Keratinocyte (primary cell): ENCODE results near the gene ACER3. TPM values are rescaled to one million over a fixed set of nuclear protein-coding genes. Genes with fewer than 3 reads are reported as not detected.

ENCODE experiments used
- DNase-seq: peaks from one replicate; pipeline ENCODE4 v3.0.0-alpha.2; 2011; ENCODE audit warnings: low read depth, missing footprints, low spot score
- FAIRE-seq: peaks from 2 replicates; lab custom pipeline; 2011; peaks lifted over from hg19 to GRCh38; lab: Jason Lieb, UNC
- H2AFZ ChIP-seq: 2 replicates; pipeline ENCODE4 v1.6.0; 2012; ENCODE audit warnings: low read length, control low read depth, inconsistent platforms; ENCODE audit not compliant: control insufficient read depth
- H3K27ac ChIP-seq: 2 replicates; pipeline ENCODE4 v1.5.1; 2011; ENCODE audit warnings: low read length; ENCODE audit not compliant: control insufficient read depth, insufficient read depth
- H3K27me3 ChIP-seq: 3 replicates; pipeline ENCODE4 v1.6.0; 2011; ENCODE audit warnings: low read length; ENCODE audit not compliant: control insufficient read depth, insufficient read depth; ENCODE audit errors: extremely low read depth
- H3K36me3 ChIP-seq, 2 experiments: 2 replicates in 1 of 2; 3 replicates in 1 of 2; pipeline ENCODE4 v1.5.1; 2011; ENCODE audit warnings: low read length in 2 of 2, mild to moderate bottlenecking in 1 of 2; ENCODE audit not compliant: control insufficient read depth in 2 of 2, insufficient read depth in 2 of 2; ENCODE audit errors: extremely low read depth in 1 of 2
- H3K4me1 ChIP-seq: 3 replicates; pipeline ENCODE4 v1.5.1; 2011; ENCODE audit warnings: low read length; ENCODE audit not compliant: control insufficient read depth, insufficient read depth; ENCODE audit errors: extremely low read depth
- H3K4me2 ChIP-seq: 3 replicates; pipeline ENCODE4 v1.6.0; 2011; ENCODE audit warnings: low read depth, low read length; ENCODE audit not compliant: control insufficient read depth, insufficient read depth; ENCODE audit errors: extremely low read depth
- H3K4me3 ChIP-seq, 3 experiments: fragments of 200-600 bp in 1 of 3; sonication (generic) in 1 of 3; 2 replicates in 2 of 3; 3 replicates in 1 of 3; pipeline ENCODE4 v1.5.1; 2011 to 2016; ENCODE audit warnings: low read length in 3 of 3, mild to moderate bottlenecking in 3 of 3, control low read depth in 2 of 3, inconsistent platforms in 1 of 3, low read depth in 1 of 3, mixed read lengths in 1 of 3, mixed run types in 1 of 3, moderate library complexity in 1 of 3; ENCODE audit not compliant: control insufficient read depth in 2 of 3, insufficient read depth in 2 of 3; ENCODE audit errors: extremely low read depth in 1 of 3
- H3K79me2 ChIP-seq: 2 replicates; pipeline ENCODE4 v1.6.0; 2012; ENCODE audit warnings: low read length; ENCODE audit not compliant: control insufficient read depth, insufficient read depth
- H3K9ac ChIP-seq: 3 replicates; pipeline ENCODE4 v1.6.0; 2011; ENCODE audit warnings: low read length; ENCODE audit not compliant: control insufficient read depth, insufficient read depth; ENCODE audit errors: extremely low read depth
- H3K9me1 ChIP-seq: 3 replicates; pipeline ENCODE4 v1.6.0; 2011; ENCODE audit warnings: low read length; ENCODE audit not compliant: control insufficient read depth, insufficient read depth; ENCODE audit errors: extremely low read depth
- H3K9me3 ChIP-seq: 2 replicates; pipeline ENCODE4 v1.5.1; 2012; ENCODE audit warnings: low read depth, low read length; ENCODE audit not compliant: control insufficient read depth
- H4K20me1 ChIP-seq: 3 replicates; pipeline ENCODE4 v1.6.0; 2011; ENCODE audit warnings: low read length; ENCODE audit not compliant: control insufficient read depth, insufficient read depth; ENCODE audit errors: extremely low read depth
- EZH2 ChIP-seq: IDR thresholded peaks from one replicate; pipeline ENCODE4 v1.6.1; 2012; ENCODE audit warnings: inconsistent platforms, mild to moderate bottlenecking, low read length, moderate library complexity
- dilution Hi-C: fragments of 300-500 bp; cut with MboI; formaldehyde crosslinking; loops from one replicate; pipeline ENCODE4 v1.7.0; 2020; ENCODE audit warnings: low sequenced_read_pairs; ENCODE audit not compliant: extremely low pct_ligation_motif_present
- polyA plus RNA-seq, 5 experiments: library from polyadenylated mRNA; depleted of rRNA in 3 of 5; stranded (reverse) in 3 of 5; stranded (forward) in 1 of 5; unstranded in 1 of 5; fragments of >200 nt; gene quantifications; 1 replicate in 1 of 5; 2 replicates in 3 of 5; 3 replicates in 1 of 5; pipeline versions ENCODE4 v1.2.1 to v1.2.3, GENCODE V29; 2011 to 2012; ENCODE audit warnings: missing spikeins in 2 of 5, low read depth in 1 of 5, low replicate concordance in 1 of 5
- TF ChIP-seq, protein P1 (sequence below), 3 experiments: IDR thresholded peaks in 1 of 3; conservative IDR thresholded peaks in 1 of 3; optimal IDR thresholded peaks in 1 of 3; 2 replicates in 2 of 3; 3 replicates in 1 of 3; pipeline versions ENCODE3 to v1.5.1; 2011; ENCODE audit warnings: low read length in 3 of 3, mild to moderate bottlenecking in 3 of 3, moderate library complexity in 2 of 3, control low read depth in 1 of 3, inconsistent platforms in 1 of 3; ENCODE audit not compliant: insufficient read depth in 2 of 3; ENCODE audit errors: extremely low read depth in 1 of 3

The ACER3 gene
- polyA plus RNA-seq, 1 donor (not counting 4 experiments of a cell fraction or from before 2014, with no cell fraction given): 55.0 TPM

GRCh38 chr11:76978239-76978638 is 117.5 kb downstream of the ACER3 start:
- no peaks in the 10 kb centered on the region for H3K9me3 ChIP-seq
- no peaks in the 10 kb centered on the region for H3K4me1 ChIP-seq
- no peak overlapping the region for H3K9ac ChIP-seq
- dilution Hi-C loops: no loop called here
- no peak for TF ChIP-seq EZH2
- TF ChIP-seq, protein P1, sequence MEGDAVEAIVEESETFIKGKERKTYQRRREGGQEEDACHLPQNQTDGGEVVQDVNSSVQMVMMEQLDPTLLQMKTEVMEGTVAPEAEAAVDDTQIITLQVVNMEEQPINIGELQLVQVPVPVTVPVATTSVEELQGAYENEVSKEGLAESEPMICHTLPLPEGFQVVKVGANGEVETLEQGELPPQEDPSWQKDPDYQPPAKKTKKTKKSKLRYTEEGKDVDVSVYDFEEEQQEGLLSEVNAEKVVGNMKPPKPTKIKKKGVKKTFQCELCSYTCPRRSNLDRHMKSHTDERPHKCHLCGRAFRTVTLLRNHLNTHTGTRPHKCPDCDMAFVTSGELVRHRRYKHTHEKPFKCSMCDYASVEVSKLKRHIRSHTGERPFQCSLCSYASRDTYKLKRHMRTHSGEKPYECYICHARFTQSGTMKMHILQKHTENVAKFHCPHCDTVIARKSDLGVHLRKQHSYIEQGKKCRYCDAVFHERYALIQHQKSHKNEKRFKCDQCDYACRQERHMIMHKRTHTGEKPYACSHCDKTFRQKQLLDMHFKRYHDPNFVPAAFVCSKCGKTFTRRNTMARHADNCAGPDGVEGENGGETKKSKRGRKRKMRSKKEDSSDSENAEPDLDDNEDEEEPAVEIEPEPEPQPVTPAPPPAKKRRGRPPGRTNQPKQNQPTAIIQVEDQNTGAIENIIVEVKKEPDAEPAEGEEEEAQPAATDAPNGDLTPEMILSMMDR (optimal IDR thresholded peaks at IDR 0.05 in 1 of 3, IDR thresholded peaks at IDR 0.05 in 1 of 3, conservative IDR thresholded peaks at IDR 0.05 in 1 of 3; ENCODE audit: extremely low read depth in 1 of 3, insufficient read depth in 2 of 3, low read length in 3 of 3): no peak
- peaks cover 1 to 5% of the 10 kb centered on the region in 2 experiments for H3K36me3 ChIP-seq
- DNase-seq: no peak
- no peaks in the 10 kb centered on the region for H3K9me1 ChIP-seq
- no peaks in the 10 kb centered on the region for H4K20me1 ChIP-seq
- no peak for FAIRE-seq
- H3K27ac ChIP-seq: no peak overlapping the region
- no peak overlapping the region for H3K4me3 ChIP-seq
- H3K27me3 ChIP-seq: no peaks in the 10 kb centered on the region
- no peak overlapping the region for H3K4me2 ChIP-seq
- H2AFZ ChIP-seq: no peak overlapping the region
- no peaks in the 10 kb centered on the region for H3K79me2 ChIP-seq

DNA sequence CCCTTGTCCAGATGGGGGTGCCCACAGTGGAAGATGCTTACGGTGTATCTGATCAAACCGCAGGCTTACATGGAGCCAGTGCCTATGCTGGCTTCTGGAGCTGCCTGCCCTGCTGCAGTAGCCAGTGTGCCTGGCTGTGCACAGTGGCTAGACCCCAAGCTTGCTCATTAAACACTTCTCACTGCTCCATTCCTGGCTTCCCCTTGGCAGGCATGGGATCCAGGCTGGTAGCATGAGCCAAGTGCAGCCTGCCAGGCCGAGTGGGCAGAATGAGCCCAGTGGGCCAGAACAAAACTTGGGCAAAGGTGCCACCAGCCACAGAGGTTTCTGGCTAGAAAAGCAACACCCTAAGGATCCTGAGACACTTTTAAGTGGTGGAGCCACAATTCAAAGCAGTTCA is 118.1 kb downstream of the ACER3 start:
- no peaks in the 10 kb centered on the region for H3K4me1 ChIP-seq
- H3K27me3 ChIP-seq: no peaks in the 10 kb centered on the region
- H3K4me2 ChIP-seq: no peak overlapping the region
- H3K27ac ChIP-seq: no peak overlapping the region
- H2AFZ ChIP-seq: no peak overlapping the region
- dilution Hi-C loops: no loop called here
- H3K9me3 ChIP-seq: no peaks in the 10 kb centered on the region
- no peaks in the 10 kb centered on the region for H3K9me1 ChIP-seq
- H3K9ac ChIP-seq: no peak overlapping the region
- no peak for DNase-seq
- H3K36me3 ChIP-seq: peaks cover 3 to 5% of the 10 kb centered on the region in 2 experiments
- H4K20me1 ChIP-seq: no peaks in the 10 kb centered on the region
- H3K4me3 ChIP-seq: no peak overlapping the region
- TF ChIP-seq, protein P1 (optimal IDR thresholded peaks at IDR 0.05 in 1 of 3, IDR thresholded peaks at IDR 0.05 in 1 of 3, conservative IDR thresholded peaks at IDR 0.05 in 1 of 3; ENCODE audit: extremely low read depth in 1 of 3, insufficient read depth in 2 of 3, low read length in 3 of 3): no peak
- TF ChIP-seq EZH2: no peak
- no peak for FAIRE-seq
- H3K79me2 ChIP-seq: no peaks in the 10 kb centered on the region
